ENCODE measurements around the gene PLOD1. TPM values are rescaled to one million over a fixed set of nuclear protein-coding genes. Genes with fewer than 3 reads are reported as not detected.
A peak's percentile ranks its signal among the peaks of the same experiment; 100 is the strongest.

PLOD1 gene
- total RNA-seq, 2 donors from 2014 or later: 71.5 to 81.8 TPM

- Histone ChIP-seq H3K4me1 (ENCODE audit: control insufficient read depth, insufficient read depth, low read length) (no peaks in the 10 kb centered on the region), H3K36me3 (ENCODE audit: control insufficient read depth, insufficient read depth, low read length) (peaks cover 64% of the 10 kb centered on the region), H3K4me3 (ENCODE audit: low read length) (no peak overlapping the region), H3K27me3 (ENCODE audit: control insufficient read depth, insufficient read depth, low read length, poor library complexity, severe bottlenecking) (no peaks in the 10 kb centered on the region), H3K9ac (ENCODE audit: extremely low read depth, low read length, poor library complexity, severe bottlenecking) (no peak overlapping the region), H3K27ac (ENCODE audit: low read depth, low read length) (no peak overlapping the region), H3K9me3 (ENCODE audit: control insufficient read depth, low read length) (no peaks in the 10 kb centered on the region)
- Mint-ChIP-seq H3K4me1 (peaks cover 9% of the 10 kb centered on the region), H3K27me3 (ENCODE audit: insufficient read depth) (no peaks in the 10 kb centered on the region), H3K27ac (no peak overlapping the region), H3K4me3 (no peak overlapping the region), H3K9me3 (no peaks in the 10 kb centered on the region), H3K36me3 (ENCODE audit: low read depth) (peaks cover 60% of the 10 kb centered on the region)
- 94 to 99% methylated on average over 7 of the region's 7 CpGs for WGBS, 2 experiments (ENCODE audit: insufficient coverage in 1 of 2, insufficient read length in 1 of 2)
- no peak for TF ChIP-seq CTCF (conservative IDR thresholded peaks at IDR 0.05)
- DNase-seq: no peak
These were observed 51.3 kb downstream of the PLOD1 start for GRCh38 chr1:11985851-11986250.

- H3K36me3 Mint-ChIP-seq (ENCODE audit: low read depth): peaks cover 65% of the 10 kb centered on the region
- TF ChIP-seq CTCF (conservative IDR thresholded peaks at IDR 0.05): no peak
These were observed 55.2 kb downstream of the PLOD1 start for GRCh38 chr1:11989669-11990068.

GRCh38 chr1:11990303-11991032 is 56.0 kb downstream of the PLOD1 start:
- H3K27me3 Mint-ChIP-seq (ENCODE audit: insufficient read depth): no peaks in the 10 kb centered on the region
- H3K27ac Mint-ChIP-seq: peak overlapping the region; percentile 28
- Histone ChIP-seq H3K4me3 (ENCODE audit: low read length) (no peak overlapping the region), H3K9ac (ENCODE audit: extremely low read depth, low read length, poor library complexity, severe bottlenecking) (no peak overlapping the region), H3K9me3 (ENCODE audit: control insufficient read depth, low read length) (no peaks in the 10 kb centered on the region), H3K36me3 (ENCODE audit: control insufficient read depth, insufficient read depth, low read length) (peaks cover 70% of the 10 kb centered on the region), H3K27me3 (ENCODE audit: control insufficient read depth, insufficient read depth, low read length, poor library complexity, severe bottlenecking) (no peaks in the 10 kb centered on the region), H3K27ac (ENCODE audit: low read depth, low read length) (no peak overlapping the region), H3K4me1 (ENCODE audit: control insufficient read depth, insufficient read depth, low read length) (no peaks in the 10 kb centered on the region)
- H3K4me3 Mint-ChIP-seq: no peak overlapping the region
- TF ChIP-seq CTCF (conservative IDR thresholded peaks at IDR 0.05): no peak
- DNase-seq: no peak
- no peaks in the 10 kb centered on the region for H3K4me1 Mint-ChIP-seq
- WGBS, 2 experiments (ENCODE audit: insufficient coverage in 1 of 2, insufficient read length in 1 of 2): 94 to 95% methylated on average over 6 to 10 of the region's 10 CpGs
- no peaks in the 10 kb centered on the region for H3K9me3 Mint-ChIP-seq
- H3K36me3 Mint-ChIP-seq (ENCODE audit: low read depth): peaks cover 65% of the 10 kb centered on the region

More at GRCh38 chr1:11989669-11990068, 55.2 kb downstream of the PLOD1 start:
- no peaks in the 10 kb centered on the region for H3K27me3 ChIP-seq (ENCODE audit: control insufficient read depth, insufficient read depth, low read length, poor library complexity, severe bottlenecking)
- H3K4me1 ChIP-seq (ENCODE audit: control insufficient read depth, insufficient read depth, low read length): no peaks in the 10 kb centered on the region
- no peaks in the 10 kb centered on the region for H3K9me3 Mint-ChIP-seq
- H3K4me3 ChIP-seq (ENCODE audit: low read length): no peak overlapping the region
- no peaks in the 10 kb centered on the region for H3K27me3 Mint-ChIP-seq (ENCODE audit: insufficient read depth)
- H3K9ac ChIP-seq (ENCODE audit: extremely low read depth, low read length, poor library complexity, severe bottlenecking): no peak overlapping the region
- H3K36me3 ChIP-seq (ENCODE audit: control insufficient read depth, insufficient read depth, low read length): peaks cover 69% of the 10 kb centered on the region
- DNase-seq: no peak
- H3K4me1 Mint-ChIP-seq: no peaks in the 10 kb centered on the region
- H3K27ac Mint-ChIP-seq: no peak overlapping the region
- no peak overlapping the region for H3K4me3 Mint-ChIP-seq
- H3K27ac ChIP-seq (ENCODE audit: low read depth, low read length): no peak overlapping the region
- 96 to 100% methylated on average over 6 to 7 of the region's 7 CpGs for WGBS, 2 experiments (ENCODE audit: insufficient coverage in 1 of 2, insufficient read length in 1 of 2)
- H3K9me3 ChIP-seq (ENCODE audit: control insufficient read depth, low read length): no peaks in the 10 kb centered on the region

Data from endodermal cell (in vitro differentiated cells).